ENCODE data around the gene CPS1.

DNA sequence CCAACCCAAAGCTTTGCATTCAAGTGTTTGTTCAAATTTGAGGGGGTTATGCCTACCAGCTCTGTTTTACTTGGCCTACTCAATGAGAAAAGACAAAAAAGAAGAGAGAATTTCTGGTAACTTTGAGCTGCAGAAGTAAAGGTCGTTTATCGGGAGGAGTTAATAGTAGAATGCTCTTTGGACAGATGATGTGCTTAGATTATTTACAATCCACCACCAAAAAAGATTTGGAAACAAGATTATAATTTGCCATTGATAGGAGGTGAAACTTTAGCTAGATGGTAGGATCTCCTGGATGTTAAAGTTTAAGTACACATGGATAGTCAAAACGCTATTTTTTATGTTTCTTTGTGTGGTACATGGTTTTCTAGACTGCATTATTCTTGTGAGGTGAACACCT lies 24.9 kb upstream of the CPS1 start:
- TF ChIP-seq CTCF (conservative IDR thresholded peaks at IDR 0.05; ENCODE audit: low read depth, low read length) (no peak), EZH2 (IDR thresholded peaks at IDR 0.05; ENCODE audit: borderline replicate concordance, low read depth, low read length, poor library complexity, severe bottlenecking) (no peak)

All from A673 (cell line).